ENCODE data around the gene ZNF740.

The ZNF740 gene

GRCh38 chr12:53192531-53193021, 12.1 kb downstream of the ZNF740 start:
- H3K79me2 ChIP-seq (ENCODE audit: control insufficient read depth, insufficient read depth, low read length, poor library complexity) = no peaks in the 10 kb centered on the region

GRCh38 chr12:53193040-53193439, 12.5 kb downstream of the ZNF740 start:
- Histone ChIP-seq H3K4me3 (ENCODE audit: low read depth, low read length) (no peak overlapping the region), H3K14ac (ENCODE audit: low read length) (no peak overlapping the region), H3K4ac (ENCODE audit: low read depth, low read length) (no peak overlapping the region), H3K27me3 (ENCODE audit: insufficient read depth, low read length) (peaks cover 3% of the 10 kb centered on the region), H2AFZ (ENCODE audit: insufficient read depth, low read length, poor library complexity) (no peak overlapping the region), H2AK5ac (ENCODE audit: low read length) (no peak overlapping the region), H4K12ac (ENCODE audit: low read depth, low read length) (no peak overlapping the region), H4K91ac (ENCODE audit: low read depth, low read length) (no peak overlapping the region), H3K27ac (ENCODE audit: low read depth, low read length) (no peak overlapping the region), H3K9ac (ENCODE audit: low read length) (no peak overlapping the region), H3K18ac (ENCODE audit: low read length) (no peak overlapping the region), H3K4me2 (ENCODE audit: low read length) (no peak overlapping the region), H3K79me2 (ENCODE audit: control insufficient read depth, insufficient read depth, low read length, poor library complexity) (no peaks in the 10 kb centered on the region), H2BK5ac (ENCODE audit: low read depth, low read length, poor library complexity) (no peak overlapping the region), H3K36me3 (ENCODE audit: control insufficient read depth in 1 of 2, insufficient read depth in 2 of 2, low read length in 2 of 2) (peaks cover 6 to 12% of the 10 kb centered on the region in 2 experiments), H2BK12ac (ENCODE audit: low read length) (no peak overlapping the region), H3K4me1 (ENCODE audit: control insufficient read depth in 1 of 2, insufficient read depth in 2 of 2, low read length in 2 of 2) (peaks cover 0 to 4% of the 10 kb centered on the region in 2 experiments), H2BK120ac (ENCODE audit: insufficient read depth, low read length, poor library complexity) (no peak overlapping the region), H4K8ac (ENCODE audit: low read depth, low read length) (no peak overlapping the region), H3K9me3 (ENCODE audit: insufficient read depth, low read depth, low read length) (no peaks in the 10 kb centered on the region), H3K79me1 (ENCODE audit: low read length) (no peaks in the 10 kb centered on the region), H3K23ac (ENCODE audit: low read length) (no peak overlapping the region)
- DNase-seq = no peak
- WGBS (ENCODE audit: extremely low coverage, insufficient coverage, insufficient read length) = no CpG with 5 or more reads among the region's 9 CpGs

More at GRCh38 chr12:53192531-53193021, 12.1 kb downstream of the ZNF740 start:
- Histone ChIP-seq H3K36me3 (ENCODE audit: control insufficient read depth in 1 of 2, insufficient read depth in 2 of 2, low read length in 2 of 2) (peaks cover 7 to 17% of the 10 kb centered on the region in 2 experiments), H2BK5ac (ENCODE audit: low read depth, low read length, poor library complexity) (no peak overlapping the region), H3K79me1 (ENCODE audit: low read length) (no peaks in the 10 kb centered on the region), H3K18ac (ENCODE audit: low read length) (no peak overlapping the region), H2AFZ (ENCODE audit: insufficient read depth, low read length, poor library complexity) (no peak overlapping the region), H3K27me3 (ENCODE audit: insufficient read depth, low read length) (peaks cover 3% of the 10 kb centered on the region), H2BK12ac (ENCODE audit: low read length) (no peak overlapping the region), H3K4ac (ENCODE audit: low read depth, low read length) (no peak overlapping the region), H3K4me1 (ENCODE audit: control insufficient read depth in 1 of 2, insufficient read depth in 2 of 2, low read length in 2 of 2) (peaks cover 1 to 6% of the 10 kb centered on the region in 2 experiments), H3K23ac (ENCODE audit: low read length) (no peak overlapping the region), H3K9me3 (ENCODE audit: insufficient read depth, low read depth, low read length) (no peaks in the 10 kb centered on the region), H4K91ac (ENCODE audit: low read depth, low read length) (no peak overlapping the region), H2BK120ac (ENCODE audit: insufficient read depth, low read length, poor library complexity) (no peak overlapping the region), H2AK5ac (ENCODE audit: low read length) (no peak overlapping the region), H3K9ac (ENCODE audit: low read length) (no peak overlapping the region), H3K14ac (ENCODE audit: low read length) (no peak overlapping the region), H3K27ac (ENCODE audit: low read depth, low read length) (no peak overlapping the region), H4K8ac (ENCODE audit: low read depth, low read length) (no peak overlapping the region), H4K12ac (ENCODE audit: low read depth, low read length) (no peak overlapping the region), H3K4me3 (ENCODE audit: low read depth, low read length) (no peak overlapping the region), H3K4me2 (ENCODE audit: low read length) (no peak overlapping the region)
- no CpG with 5 or more reads among the region's 14 CpGs for WGBS (ENCODE audit: extremely low coverage, insufficient coverage, insufficient read length)
- DNase-seq = no peak

DNA sequence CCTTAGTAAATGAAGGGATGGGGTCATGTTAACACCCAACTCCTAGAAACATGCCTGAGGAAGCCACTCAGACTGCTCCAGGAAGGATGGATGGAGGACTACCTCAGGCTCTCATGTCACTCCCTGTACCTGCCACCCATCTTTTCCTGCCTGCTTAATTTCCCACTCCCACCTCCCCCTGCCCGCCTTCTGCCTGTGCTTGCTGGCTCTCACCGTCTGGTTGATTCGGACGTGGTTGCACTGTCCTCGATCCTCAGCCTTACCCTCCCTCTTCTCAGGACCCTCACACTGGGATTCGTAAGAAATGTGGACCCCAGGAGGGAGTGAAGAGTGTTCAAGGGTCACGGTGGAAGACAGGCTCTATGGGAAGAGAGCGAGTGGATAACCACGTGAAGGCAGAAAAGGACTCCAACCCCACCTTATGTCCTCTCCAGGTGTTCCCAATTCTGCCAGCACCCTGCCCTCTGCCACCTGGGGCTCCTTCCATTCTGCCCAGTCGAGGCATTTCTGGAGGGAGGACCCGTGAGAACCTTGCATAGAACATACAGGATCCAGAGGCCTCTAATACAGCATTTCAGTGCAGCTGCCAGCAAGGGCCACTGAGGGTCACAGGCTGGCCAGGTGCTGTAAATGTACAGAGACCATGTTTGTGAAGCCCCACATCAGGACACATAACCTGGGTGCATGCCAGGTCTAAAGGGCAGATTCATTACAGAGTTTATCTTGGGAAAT, 13.6 kb downstream of the ZNF740 start:
- no peak overlapping the region for H4K8ac ChIP-seq (ENCODE audit: low read depth, low read length)
- no peak overlapping the region for H3K4me3 ChIP-seq (ENCODE audit: low read depth, low read length)
- no peak overlapping the region for H2BK5ac ChIP-seq (ENCODE audit: low read depth, low read length, poor library complexity)
- no peak overlapping the region for H2BK120ac ChIP-seq (ENCODE audit: insufficient read depth, low read length, poor library complexity)
- no peak overlapping the region for H2AFZ ChIP-seq (ENCODE audit: insufficient read depth, low read length, poor library complexity)
- H3K23ac ChIP-seq (ENCODE audit: low read length) = no peak overlapping the region
- H4K91ac ChIP-seq (ENCODE audit: low read depth, low read length) = no peak overlapping the region
- no peak overlapping the region for H3K4me2 ChIP-seq (ENCODE audit: low read length)
- no peak overlapping the region for H4K12ac ChIP-seq (ENCODE audit: low read depth, low read length)
- peaks cover 0 to 4% of the 10 kb centered on the region in 2 experiments for H3K4me1 ChIP-seq (ENCODE audit: control insufficient read depth in 1 of 2, insufficient read depth in 2 of 2, low read length in 2 of 2)
- no peaks in the 10 kb centered on the region for H3K9me3 ChIP-seq (ENCODE audit: insufficient read depth, low read depth, low read length)
- no peak overlapping the region for H3K27ac ChIP-seq (ENCODE audit: low read depth, low read length)
- no peak overlapping the region for H3K18ac ChIP-seq (ENCODE audit: low read length)
- H2BK12ac ChIP-seq (ENCODE audit: low read length) = no peak overlapping the region
- no peak overlapping the region for H3K14ac ChIP-seq (ENCODE audit: low read length)
- WGBS (ENCODE audit: extremely low coverage, insufficient coverage, insufficient read length) = no CpG with 5 or more reads among the region's 11 CpGs
- no peak overlapping the region for H2AK5ac ChIP-seq (ENCODE audit: low read length)
- peaks cover 3% of the 10 kb centered on the region for H3K27me3 ChIP-seq (ENCODE audit: insufficient read depth, low read length)
- H3K36me3 ChIP-seq (ENCODE audit: control insufficient read depth in 1 of 2, insufficient read depth in 2 of 2, low read length in 2 of 2) = peaks cover 2 to 7% of the 10 kb centered on the region in 2 experiments
- DNase-seq = no peak
- H3K9ac ChIP-seq (ENCODE audit: low read length) = no peak overlapping the region
- no peaks in the 10 kb centered on the region for H3K79me2 ChIP-seq (ENCODE audit: control insufficient read depth, insufficient read depth, low read length, poor library complexity)
- H3K79me1 ChIP-seq (ENCODE audit: low read length) = no peaks in the 10 kb centered on the region
- H3K4ac ChIP-seq (ENCODE audit: low read depth, low read length) = no peak overlapping the region

DNA sequence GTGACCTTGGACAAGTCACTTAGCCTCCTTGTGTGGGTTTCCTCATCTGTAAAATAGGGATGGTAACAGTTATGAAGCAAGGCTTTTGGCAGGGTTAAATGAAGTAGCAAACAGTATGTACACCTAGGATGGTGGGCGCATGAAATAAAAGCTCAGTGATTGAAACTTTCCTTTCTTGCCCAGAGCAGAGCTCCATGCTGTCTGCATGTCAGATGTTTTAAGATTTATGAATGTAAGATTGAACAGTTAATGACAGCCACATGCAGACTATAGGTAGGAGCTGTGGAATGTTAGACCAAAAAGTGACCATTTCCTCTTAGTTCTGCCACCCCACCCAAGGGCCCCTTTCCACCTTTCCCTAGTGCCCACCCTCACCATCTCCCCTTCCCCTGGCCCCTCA, 14.5 kb downstream of the ZNF740 start:
- Histone ChIP-seq H3K36me3 (ENCODE audit: control insufficient read depth in 1 of 2, insufficient read depth in 2 of 2, low read length in 2 of 2) (peaks cover 2 to 7% of the 10 kb centered on the region in 2 experiments), H3K4me2 (ENCODE audit: low read length) (no peak overlapping the region), H2BK120ac (ENCODE audit: insufficient read depth, low read length, poor library complexity) (no peak overlapping the region), H3K9ac (ENCODE audit: low read length) (no peak overlapping the region), H3K4ac (ENCODE audit: low read depth, low read length) (no peak overlapping the region), H3K27me3 (ENCODE audit: insufficient read depth, low read length) (peaks cover 3% of the 10 kb centered on the region), H4K8ac (ENCODE audit: low read depth, low read length) (no peak overlapping the region), H4K12ac (ENCODE audit: low read depth, low read length) (no peak overlapping the region), H3K79me2 (ENCODE audit: control insufficient read depth, insufficient read depth, low read length, poor library complexity) (no peaks in the 10 kb centered on the region), H3K23ac (ENCODE audit: low read length) (no peak overlapping the region), H2AFZ (ENCODE audit: insufficient read depth, low read length, poor library complexity) (no peak overlapping the region), H3K27ac (ENCODE audit: low read depth, low read length) (no peak overlapping the region), H3K18ac (ENCODE audit: low read length) (no peak overlapping the region), H2BK12ac (ENCODE audit: low read length) (no peak overlapping the region), H2AK5ac (ENCODE audit: low read length) (no peak overlapping the region), H4K91ac (ENCODE audit: low read depth, low read length) (no peak overlapping the region), H3K4me3 (ENCODE audit: low read depth, low read length) (no peak overlapping the region), H3K4me1 (ENCODE audit: control insufficient read depth in 1 of 2, insufficient read depth in 2 of 2, low read length in 2 of 2) (peaks cover 0 to 4% of the 10 kb centered on the region in 2 experiments), H3K9me3 (ENCODE audit: insufficient read depth, low read depth, low read length) (no peaks in the 10 kb centered on the region), H2BK5ac (ENCODE audit: low read depth, low read length, poor library complexity) (no peak overlapping the region), H3K14ac (ENCODE audit: low read length) (no peak overlapping the region), H3K79me1 (ENCODE audit: low read length) (no peaks in the 10 kb centered on the region)
- no peak for DNase-seq
- no CpG with 5 or more reads among the region's 1 CpG for WGBS (ENCODE audit: extremely low coverage, insufficient coverage, insufficient read length)
